Measurements from ENCODE around the gene BMF. TPM values are rescaled to one million over a fixed set of nuclear protein-coding genes. Genes with fewer than 3 reads are reported as not detected.

The BMF gene
- total RNA-seq, 4 donors from 2014 or later = 4.6 to 8.3 (median 6.3) TPM

- Histone ChIP-seq H3K9me3 (no peaks in the 10 kb centered on the region), H3K36me3 (peaks cover 0 to 8% (median 2%) of the 10 kb centered on the region in 4 donors), H3K4me3 (no peak overlapping the region), H3K4me1 (peaks cover 19 to 31% (median 26%) of the 10 kb centered on the region in 4 donors), H3K27me3 (no peaks in the 10 kb centered on the region), H3K27ac (replicated peaks in 1 of 4) (no peak overlapping the region)
- WGBS = 77% methylated on average over 5 of the region's 5 CpGs
- no peak for DNase-seq (ENCODE audit: extremely low spot score)
- intact Hi-C loops (cut with DNase I) = no loop called here
- no peak for TF ChIP-seq CTCF (IDR thresholded peaks at IDR 0.05)
- TF ChIP-seq EP300 (IDR thresholded peaks at IDR 0.05) = no peak
- TF ChIP-seq POLR2A (IDR thresholded peaks at IDR 0.05; ENCODE audit: low read depth) = no peak
- no peak for TF ChIP-seq POLR2AphosphoS5 (IDR thresholded peaks at IDR 0.05)
Measured at GRCh38 chr15:40070166-40070557, 38.5 kb downstream of the BMF start.

GRCh38 chr15:40069178-40070165 is 39.2 kb downstream of the BMF start:
- no peak for TF ChIP-seq EP300 (IDR thresholded peaks at IDR 0.05)
- peak; percentile 47 to 49 for TF ChIP-seq POLR2AphosphoS5 (IDR thresholded peaks at IDR 0.05)
- no peak for TF ChIP-seq POLR2A (IDR thresholded peaks at IDR 0.05; ENCODE audit: low read depth)
- WGBS = 46% methylated on average over 17 of the region's 32 CpGs
- DNase-seq (ENCODE audit: extremely low spot score) = peak; percentile 93
- Histone ChIP-seq H3K27ac (replicated peaks in 1 of 4) (peak overlapping the region; percentile 59 to 71 (median 70)), H3K4me3 (peak overlapping the region in 2 of 4 donors; percentile 22 to 32), H3K36me3 (peaks cover 0 to 10% (median 4%) of the 10 kb centered on the region in 4 donors), H3K9me3 (no peaks in the 10 kb centered on the region), H3K27me3 (no peaks in the 10 kb centered on the region), H3K4me1 (peaks cover 19 to 31% (median 26%) of the 10 kb centered on the region in 4 donors)
- intact Hi-C loops (cut with DNase I) = no loop called here

GRCh38 chr15:40067921-40068624 is 40.6 kb downstream of the BMF start:
- H3K9me3 ChIP-seq = no peaks in the 10 kb centered on the region
- TF ChIP-seq EP300 (IDR thresholded peaks at IDR 0.05) (no peak), POLR2AphosphoS5 (IDR thresholded peaks at IDR 0.05) (no peak), POLR2A (IDR thresholded peaks at IDR 0.05; ENCODE audit: low read depth) (no peak), CTCF (IDR thresholded peaks at IDR 0.05) (no peak)
- intact Hi-C loops (cut with DNase I) = no loop called here
- no peak overlapping the region for H3K4me3 ChIP-seq
- DNase-seq (ENCODE audit: extremely low spot score) = no peak
- peaks cover 19 to 31% (median 26%) of the 10 kb centered on the region in 4 donors for H3K4me1 ChIP-seq
- WGBS = 89% methylated on average over 6 of the region's 6 CpGs
- peaks cover 0 to 10% (median 4%) of the 10 kb centered on the region in 4 donors for H3K36me3 ChIP-seq
- no peaks in the 10 kb centered on the region for H3K27me3 ChIP-seq
- no peak overlapping the region for H3K27ac ChIP-seq (replicated peaks in 1 of 4)

- 96% methylated on average over 5 of the region's 5 CpGs for WGBS
- H3K9me3 ChIP-seq = no peaks in the 10 kb centered on the region
- H3K36me3 ChIP-seq = peaks cover 0 to 10% (median 4%) of the 10 kb centered on the region in 4 donors
- intact Hi-C loops (cut with DNase I) = no loop called here
- H3K4me3 ChIP-seq = no peak overlapping the region
- no peaks in the 10 kb centered on the region for H3K27me3 ChIP-seq
- no peak for DNase-seq (ENCODE audit: extremely low spot score)
- H3K27ac ChIP-seq (replicated peaks in 1 of 4) = no peak overlapping the region
- no peak for TF ChIP-seq EP300 (IDR thresholded peaks at IDR 0.05)
- no peak for TF ChIP-seq POLR2AphosphoS5 (IDR thresholded peaks at IDR 0.05)
- TF ChIP-seq CTCF (IDR thresholded peaks at IDR 0.05) = no peak
- TF ChIP-seq POLR2A (IDR thresholded peaks at IDR 0.05; ENCODE audit: low read depth) = no peak
- peaks cover 19 to 25% (median 24%) of the 10 kb centered on the region in 4 donors for H3K4me1 ChIP-seq
Measured at GRCh38 chr15:40066589-40066988, 42.1 kb downstream of the BMF start.

- Histone ChIP-seq H3K27me3 (no peaks in the 10 kb centered on the region), H3K4me3 (no peak overlapping the region), H3K36me3 (peaks cover 0 to 15% (median 4%) of the 10 kb centered on the region in 4 donors), H3K27ac (replicated peaks in 1 of 4) (no peak overlapping the region), H3K4me1 (peaks cover 17 to 24% (median 22%) of the 10 kb centered on the region in 4 donors), H3K9me3 (no peaks in the 10 kb centered on the region)
- DNase-seq (ENCODE audit: extremely low spot score) = no peak
- intact Hi-C loops (cut with DNase I) = no loop called here
- WGBS = 75% methylated on average over 1 of the region's 3 CpGs
- TF ChIP-seq POLR2AphosphoS5 (IDR thresholded peaks at IDR 0.05) (no peak), CTCF (IDR thresholded peaks at IDR 0.05) (no peak), EP300 (IDR thresholded peaks at IDR 0.05) (no peak), POLR2A (IDR thresholded peaks at IDR 0.05; ENCODE audit: low read depth) (no peak)
Measured at GRCh38 chr15:40065166-40065565, 43.5 kb downstream of the BMF start.
